Measurements from ENCODE around the gene PRX.
"Not testable (repeated sequence)": the region's sequence is repeated elsewhere in the genome, so short reads cannot be mapped to it uniquely, and the experiment has no call there.

The PRX gene, protein sequence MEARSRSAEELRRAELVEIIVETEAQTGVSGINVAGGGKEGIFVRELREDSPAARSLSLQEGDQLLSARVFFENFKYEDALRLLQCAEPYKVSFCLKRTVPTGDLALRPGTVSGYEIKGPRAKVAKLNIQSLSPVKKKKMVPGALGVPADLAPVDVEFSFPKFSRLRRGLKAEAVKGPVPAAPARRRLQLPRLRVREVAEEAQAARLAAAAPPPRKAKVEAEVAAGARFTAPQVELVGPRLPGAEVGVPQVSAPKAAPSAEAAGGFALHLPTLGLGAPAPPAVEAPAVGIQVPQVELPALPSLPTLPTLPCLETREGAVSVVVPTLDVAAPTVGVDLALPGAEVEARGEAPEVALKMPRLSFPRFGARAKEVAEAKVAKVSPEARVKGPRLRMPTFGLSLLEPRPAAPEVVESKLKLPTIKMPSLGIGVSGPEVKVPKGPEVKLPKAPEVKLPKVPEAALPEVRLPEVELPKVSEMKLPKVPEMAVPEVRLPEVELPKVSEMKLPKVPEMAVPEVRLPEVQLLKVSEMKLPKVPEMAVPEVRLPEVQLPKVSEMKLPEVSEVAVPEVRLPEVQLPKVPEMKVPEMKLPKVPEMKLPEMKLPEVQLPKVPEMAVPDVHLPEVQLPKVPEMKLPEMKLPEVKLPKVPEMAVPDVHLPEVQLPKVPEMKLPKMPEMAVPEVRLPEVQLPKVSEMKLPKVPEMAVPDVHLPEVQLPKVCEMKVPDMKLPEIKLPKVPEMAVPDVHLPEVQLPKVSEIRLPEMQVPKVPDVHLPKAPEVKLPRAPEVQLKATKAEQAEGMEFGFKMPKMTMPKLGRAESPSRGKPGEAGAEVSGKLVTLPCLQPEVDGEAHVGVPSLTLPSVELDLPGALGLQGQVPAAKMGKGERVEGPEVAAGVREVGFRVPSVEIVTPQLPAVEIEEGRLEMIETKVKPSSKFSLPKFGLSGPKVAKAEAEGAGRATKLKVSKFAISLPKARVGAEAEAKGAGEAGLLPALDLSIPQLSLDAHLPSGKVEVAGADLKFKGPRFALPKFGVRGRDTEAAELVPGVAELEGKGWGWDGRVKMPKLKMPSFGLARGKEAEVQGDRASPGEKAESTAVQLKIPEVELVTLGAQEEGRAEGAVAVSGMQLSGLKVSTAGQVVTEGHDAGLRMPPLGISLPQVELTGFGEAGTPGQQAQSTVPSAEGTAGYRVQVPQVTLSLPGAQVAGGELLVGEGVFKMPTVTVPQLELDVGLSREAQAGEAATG (N-terminal part only)

GRCh38 chr19:40413291-40413845 is at the start of gene PRX:
PRX (minus strand) TSS chr19:40413378; CDS start chr19:40407932, 5,446 bp downstream.
- no peak for DNase-seq

- DNase-seq = no peak
These were observed 48.6 kb upstream of the PRX start for GRCh38 chr19:40461669-40462221.

DNA sequence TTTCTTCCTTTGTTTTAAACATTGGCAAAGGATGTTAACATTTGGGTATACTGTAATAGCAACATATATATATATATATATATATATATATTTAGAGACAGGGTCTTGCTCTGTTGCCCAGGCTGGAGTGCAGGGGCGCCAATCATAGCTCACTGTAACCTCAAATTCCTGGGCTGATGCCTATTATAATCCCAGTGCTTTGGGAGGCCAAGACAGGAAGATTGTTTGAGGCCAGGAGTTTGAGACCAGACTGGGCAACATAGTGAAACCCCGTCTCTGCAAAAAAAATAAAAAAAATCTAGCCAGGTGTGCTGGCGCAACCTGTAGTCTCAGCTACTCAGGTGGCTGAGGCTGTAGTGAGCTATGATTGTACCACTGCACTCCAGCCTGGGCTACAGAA is 47.0 kb upstream of the PRX start:
- DNase-seq = no peak

DNA sequence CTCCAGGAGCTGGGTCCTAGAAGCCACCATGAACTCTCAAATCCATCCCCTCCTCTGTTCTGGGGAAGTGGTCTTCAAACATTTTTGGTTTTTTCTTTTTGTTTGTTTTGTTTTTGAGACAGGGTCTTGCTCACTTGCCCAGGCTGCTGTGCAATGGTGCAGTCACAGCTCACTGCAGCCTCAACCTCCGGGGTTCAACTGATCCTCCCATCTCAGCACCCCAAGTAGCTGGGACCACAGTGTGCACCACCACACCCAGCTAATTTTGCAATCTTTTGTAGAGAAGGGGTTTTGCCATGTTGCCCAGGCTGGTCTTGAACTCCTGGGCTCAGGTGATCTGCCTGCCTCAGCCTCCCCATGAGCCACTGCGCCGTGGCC is 45.4 kb upstream of the PRX start:
- DNase-seq = no peak

DNA sequence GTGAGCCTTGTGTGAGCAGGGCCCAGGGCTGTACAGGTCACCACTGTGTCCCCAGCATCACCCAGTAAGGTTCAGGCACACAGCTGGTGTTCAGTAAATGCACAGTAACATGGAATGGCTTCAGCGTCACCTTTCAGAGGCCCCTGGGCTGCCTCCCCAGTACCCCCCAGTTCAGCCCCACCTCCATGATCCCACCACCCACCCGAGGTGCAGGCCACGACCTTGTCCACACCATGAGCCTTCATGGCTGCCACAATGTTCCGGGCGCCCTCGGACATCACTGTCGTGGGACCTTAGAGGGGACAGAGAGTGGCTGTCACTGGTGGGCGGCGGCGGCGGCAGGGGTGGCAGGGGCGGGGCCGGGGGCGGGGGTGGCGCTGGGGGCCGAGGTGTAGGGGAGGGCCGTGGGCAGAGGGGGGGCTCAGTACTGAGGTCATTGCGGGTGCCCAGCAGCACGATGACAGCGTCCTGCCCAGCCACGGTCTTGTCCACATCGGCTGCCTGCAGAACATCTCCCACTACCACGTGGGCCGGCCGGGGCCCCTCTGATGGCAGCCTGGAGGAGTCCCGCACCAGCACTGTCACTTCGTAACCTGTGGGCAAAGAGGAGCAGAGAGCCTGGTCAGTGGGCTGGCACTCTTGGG is 44.9 kb upstream of the PRX start:
- DNase-seq = no peak

DNA sequence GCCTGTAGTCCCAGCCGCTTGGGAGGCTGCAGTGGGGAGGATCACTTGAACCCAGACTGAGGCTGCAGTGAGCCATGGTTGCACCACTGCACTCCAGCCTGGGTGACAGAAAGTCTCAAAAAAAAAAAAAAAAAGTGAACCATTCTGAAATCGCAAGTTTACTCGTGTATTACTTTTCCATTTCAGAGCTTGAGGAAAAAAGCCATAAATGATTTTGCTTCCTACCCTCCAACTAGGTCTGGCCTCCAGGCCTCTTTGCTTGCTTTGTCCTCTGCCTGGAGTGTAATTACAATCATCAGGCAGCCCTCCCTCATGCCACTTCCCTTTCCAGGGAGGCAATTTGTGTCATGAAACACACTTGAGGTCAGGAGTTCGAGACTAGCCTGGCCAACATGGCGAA is 43.9 kb upstream of the PRX start:
- no peak for DNase-seq

DNA sequence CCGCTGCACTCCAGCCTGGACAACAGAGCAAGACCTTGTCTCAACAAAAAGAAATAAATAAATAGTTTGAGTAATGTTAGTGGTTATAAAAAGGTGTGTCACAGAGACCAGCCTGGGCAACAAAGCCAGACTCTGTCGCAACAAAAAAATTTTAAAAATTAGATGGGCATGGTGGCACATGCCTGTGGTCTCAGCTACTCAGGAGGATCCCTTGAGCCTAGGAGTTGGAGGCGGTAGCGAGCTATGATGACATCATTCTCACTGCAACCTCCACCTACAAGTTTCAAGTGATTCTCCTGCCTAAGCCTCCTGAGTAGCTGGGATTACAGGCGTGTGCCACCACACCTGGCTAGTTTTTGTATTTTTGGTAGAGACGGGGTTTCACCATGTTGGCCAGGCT is 40.8 kb upstream of the PRX start:
- DNase-seq = not testable (repeated sequence)

- no peak for DNase-seq
These were observed 40.1 kb upstream of the PRX start for GRCh38 chr19:40453151-40453735.

- no peak for DNase-seq
These were observed 38.8 kb upstream of the PRX start for GRCh38 chr19:40452016-40452415.

GRCh38 chr19:40450664-40451063 is 37.5 kb upstream of the PRX start:
- no peak for DNase-seq

DNA sequence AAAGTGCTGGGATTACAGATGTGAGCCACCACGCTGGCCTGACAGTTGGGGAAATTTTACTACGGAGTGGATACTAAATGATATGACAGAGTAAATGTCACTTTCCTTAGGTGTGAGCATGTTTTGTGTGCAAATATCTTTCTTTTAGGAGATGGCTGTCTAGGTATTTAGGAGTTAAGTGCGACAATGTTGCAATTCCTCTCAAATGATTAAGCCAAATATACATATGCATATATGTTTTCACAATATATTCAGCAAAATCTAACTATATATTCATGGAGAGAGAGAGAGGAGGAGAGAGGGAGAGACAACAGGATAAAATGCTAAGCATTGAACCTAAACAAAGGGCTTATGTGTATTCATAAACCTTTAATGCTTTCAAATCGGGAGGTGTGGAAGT is 36.3 kb upstream of the PRX start:
- DNase-seq = no peak

DNA sequence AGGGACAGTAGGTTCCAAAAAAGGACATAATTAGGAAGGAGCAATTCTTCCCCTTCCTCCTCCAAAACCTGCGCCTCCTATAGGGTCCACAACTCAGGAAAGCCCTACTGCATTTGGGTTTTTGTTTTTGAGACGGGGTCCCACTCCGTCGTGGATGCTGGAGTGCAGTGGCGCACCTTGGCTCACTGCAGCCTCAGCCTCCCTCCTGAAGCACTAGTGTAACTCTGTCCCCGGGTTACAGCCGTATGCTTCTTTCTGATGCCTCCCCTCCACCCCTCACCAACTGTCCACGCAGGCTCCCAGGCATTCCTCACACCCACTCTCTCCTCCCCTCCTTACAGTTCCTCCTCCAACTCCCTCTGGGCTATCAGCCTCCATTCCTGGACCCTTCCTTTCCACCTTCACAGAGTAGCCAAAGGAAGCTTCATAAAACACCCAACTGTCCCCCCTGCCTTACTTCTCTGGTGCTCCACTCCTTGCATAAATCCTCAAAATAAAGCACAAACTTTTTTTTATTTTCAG is 33.1 kb upstream of the PRX start:
- no peak for DNase-seq

- DNase-seq = peak in 1 of 2 experiments; percentile 15
These were observed 32.6 kb upstream of the PRX start for GRCh38 chr19:40445780-40446262.

DNA sequence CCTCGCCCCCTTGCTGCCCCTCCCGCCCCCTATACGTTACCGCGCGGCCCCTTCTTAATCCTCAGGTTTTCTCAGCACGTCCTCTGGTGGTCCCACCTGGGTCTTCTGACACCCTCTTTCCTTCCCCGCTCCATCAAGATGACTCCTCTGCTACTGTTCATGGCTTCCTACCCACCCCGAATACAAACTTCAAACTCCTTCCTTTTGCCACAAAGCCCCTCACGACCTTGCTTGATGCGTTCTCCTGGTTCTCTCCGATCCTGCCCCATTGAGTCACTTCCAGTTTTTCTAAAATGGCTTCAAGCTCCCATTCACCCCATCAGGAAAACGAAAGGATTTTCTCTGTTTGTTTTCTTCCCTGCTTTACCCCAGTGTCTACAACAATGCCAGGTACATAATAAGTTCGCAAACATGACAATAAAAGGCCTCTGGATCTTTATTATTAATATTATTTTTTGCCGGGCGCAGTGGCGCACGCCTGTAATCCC is 31.7 kb upstream of the PRX start:
- peak in 1 of 2 experiments; percentile 85 for DNase-seq

- DNase-seq = peak; percentile 97 to 99
These were observed 31.0 kb upstream of the PRX start, which contains the start of gene SERTAD3 for GRCh38 chr19:40444000-40444824. SERTAD3 (minus strand) TSS chr19:40444335; CDS start chr19:40442080, 2,255 bp downstream.

- DNase-seq = peak; percentile 99 to 100
These were observed 30.2 kb upstream of the PRX start for GRCh38 chr19:40443131-40443999.

GRCh38 chr19:40442328-40443130 is 29.4 kb upstream of the PRX start:
- DNase-seq = no peak

- no peak for DNase-seq
These were observed 28.6 kb upstream of the PRX start for GRCh38 chr19:40441719-40442253.
